Progenitor cell of endocrine pancreas (in vitro differentiated cells): ENCODE data around the gene CRTAP. TPM values are rescaled to one million over a fixed set of nuclear protein-coding genes. Genes with fewer than 3 reads are reported as not detected.
A peak's percentile ranks its signal among the peaks of the same experiment; 100 is the strongest.
"Not testable (repeated sequence)": the region's sequence is repeated elsewhere in the genome, so short reads cannot be mapped to it uniquely, and the experiment has no call there.

Source experiments
- DNase-seq: peaks from one replicate; pipeline ENCODE4 v3.0.0; 2021; ENCODE audit warnings: low spot score; ENCODE audit not compliant: unreplicated experiment
- H3K27ac Mint-ChIP-seq: 2 replicates; pipeline ENCODE4 v1.8.0; 2021; ENCODE audit warnings: mild to moderate bottlenecking, moderate library complexity, mixed read lengths
- H3K27me3 Mint-ChIP-seq: 2 replicates; pipeline ENCODE4 v1.8.0; 2021; ENCODE audit warnings: mixed read lengths
- H3K36me3 Mint-ChIP-seq: 2 replicates; pipeline ENCODE4 v1.8.0; 2022; ENCODE audit warnings: mixed read lengths; ENCODE audit not compliant: insufficient read depth
- H3K4me1 Mint-ChIP-seq: 2 replicates; pipeline ENCODE4 v1.8.0; 2021; ENCODE audit warnings: low read depth, mixed read lengths
- H3K4me3 Mint-ChIP-seq: 2 replicates; pipeline ENCODE4 v1.8.0; 2021; ENCODE audit warnings: low read depth, mild to moderate bottlenecking, moderate library complexity, mixed read lengths
- H3K9me3 Mint-ChIP-seq: 2 replicates; pipeline ENCODE4 v1.8.0; 2021; ENCODE audit warnings: low read depth, mixed read lengths
- CTCF ChIP-seq: fragments of 200-600 bp; sonication (generic); IDR thresholded peaks from one replicate; pipeline ENCODE4 v1.5.0; 2021; ENCODE audit warnings: antibody characterized with exemption, mild to moderate bottlenecking; ENCODE audit not compliant: unreplicated experiment
- total RNA-seq: library from RNA; stranded (reverse); gene quantifications from 2 replicates; pipeline ENCODE4 v1.2.1, GENCODE V29; 2021

Gene CRTAP
- total RNA-seq, 1 donor from 2014 or later = 66.9 TPM

GRCh38 chr3:33071946-33072345, 41.9 kb upstream of the CRTAP start:
- peaks cover 10% of the 10 kb centered on the region for H3K36me3 Mint-ChIP-seq
- H3K27ac Mint-ChIP-seq = peak overlapping the region; percentile 39
- H3K9me3 Mint-ChIP-seq = no peaks in the 10 kb centered on the region
- no peaks in the 10 kb centered on the region for H3K27me3 Mint-ChIP-seq
- no peak overlapping the region for H3K4me3 Mint-ChIP-seq
- no peak for TF ChIP-seq CTCF
- peaks cover 22% of the 10 kb centered on the region for H3K4me1 Mint-ChIP-seq
- no peak for DNase-seq

GRCh38 chr3:33074217-33075067, 39.4 kb upstream of the CRTAP start:
- TF ChIP-seq CTCF = peak; percentile 90
- H3K9me3 Mint-ChIP-seq = no peaks in the 10 kb centered on the region
- DNase-seq = peak; percentile 46
- peaks cover 11% of the 10 kb centered on the region for H3K4me1 Mint-ChIP-seq
- no peak overlapping the region for H3K4me3 Mint-ChIP-seq
- H3K27me3 Mint-ChIP-seq = no peaks in the 10 kb centered on the region
- peaks cover 8% of the 10 kb centered on the region for H3K36me3 Mint-ChIP-seq
- no peak overlapping the region for H3K27ac Mint-ChIP-seq

- Mint-ChIP-seq H3K4me3 (no peak overlapping the region), H3K27ac (no peak overlapping the region), H3K9me3 (no peaks in the 10 kb centered on the region), H3K27me3 (no peaks in the 10 kb centered on the region), H3K4me1 (peaks cover 5% of the 10 kb centered on the region), H3K36me3 (peaks cover 8% of the 10 kb centered on the region)
- no peak for TF ChIP-seq CTCF
- no peak for DNase-seq
Observed at GRCh38 chr3:33075995-33076394, 37.8 kb upstream of the CRTAP start.

GRCh38 chr3:33076952-33077351, 36.9 kb upstream of the CRTAP start:
- no peak overlapping the region for H3K27ac Mint-ChIP-seq
- no peak overlapping the region for H3K4me3 Mint-ChIP-seq
- no peaks in the 10 kb centered on the region for H3K27me3 Mint-ChIP-seq
- no peaks in the 10 kb centered on the region for H3K9me3 Mint-ChIP-seq
- no peak for TF ChIP-seq CTCF
- peaks cover 2% of the 10 kb centered on the region for H3K4me1 Mint-ChIP-seq
- DNase-seq = no peak
- peaks cover 8% of the 10 kb centered on the region for H3K36me3 Mint-ChIP-seq

GRCh38 chr3:33077976-33078375, 35.8 kb upstream of the CRTAP start:
- DNase-seq = no peak
- H3K9me3 Mint-ChIP-seq = no peaks in the 10 kb centered on the region
- no peak overlapping the region for H3K4me3 Mint-ChIP-seq
- H3K27ac Mint-ChIP-seq = no peak overlapping the region
- H3K4me1 Mint-ChIP-seq = no peaks in the 10 kb centered on the region
- TF ChIP-seq CTCF = no peak
- H3K36me3 Mint-ChIP-seq = peaks cover 8% of the 10 kb centered on the region
- H3K27me3 Mint-ChIP-seq = no peaks in the 10 kb centered on the region

DNA sequence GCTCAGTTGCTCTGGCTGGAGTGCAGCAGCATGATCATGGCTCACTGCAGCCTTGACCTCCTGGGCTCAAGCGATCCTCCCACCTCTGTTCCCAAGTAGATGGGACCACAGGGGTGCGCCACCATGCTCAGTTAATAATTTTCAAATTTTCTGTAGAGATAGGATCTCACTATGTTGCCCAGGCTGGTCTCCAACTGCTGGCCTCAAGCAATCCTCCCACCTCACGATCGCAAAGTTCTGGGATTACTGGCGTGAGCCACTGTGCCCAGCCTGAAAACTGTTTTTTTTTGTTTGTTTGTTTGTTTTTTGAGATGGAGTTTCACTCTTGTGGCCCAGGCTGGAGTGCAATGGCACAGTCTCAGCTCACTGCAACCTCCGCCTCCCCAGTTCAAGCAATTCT, 34.0 kb upstream of the CRTAP start:
- not testable (repeated sequence) for H3K9me3 Mint-ChIP-seq, H3K4me1 Mint-ChIP-seq, H3K27ac Mint-ChIP-seq, H3K36me3 Mint-ChIP-seq, H3K27me3 Mint-ChIP-seq, DNase-seq, H3K4me3 Mint-ChIP-seq
